Nephron progenitor cell (in vitro differentiated cells): Measurements from ENCODE around the gene FBP1.

Experiments
- DNase-seq: peaks from one replicate; pipeline ENCODE4 v3.0.0; 2021
- H3K27ac Mint-ChIP-seq: 2 replicates; pipeline ENCODE4 v1.8.0; 2021; ENCODE audit warnings: mild to moderate bottlenecking, moderate library complexity, mixed read lengths
- H3K27me3 Mint-ChIP-seq: 2 replicates; pipeline ENCODE4 v1.8.0; 2021; ENCODE audit warnings: mild to moderate bottlenecking, low read depth, mixed read lengths; ENCODE audit not compliant: poor library complexity
- H3K36me3 Mint-ChIP-seq: 2 replicates; pipeline ENCODE4 v1.8.0; 2021; ENCODE audit warnings: low read depth, mixed read lengths
- H3K4me1 Mint-ChIP-seq: 2 replicates; pipeline ENCODE4 v1.8.0; 2021; ENCODE audit warnings: mixed read lengths
- H3K4me3 Mint-ChIP-seq: 2 replicates; pipeline ENCODE4 v1.8.0; 2021; ENCODE audit warnings: mild to moderate bottlenecking, moderate library complexity, mixed read lengths
- H3K9me3 Mint-ChIP-seq: 2 replicates; pipeline ENCODE4 v1.8.0; 2021; ENCODE audit warnings: mild to moderate bottlenecking, moderate library complexity, mixed read lengths
- TF ChIP-seq, protein P1 (sequence below): fragments of 200-600 bp; sonication (generic); IDR thresholded peaks from 2 replicates; pipeline ENCODE4 v1.5.0; 2021; ENCODE audit warnings: antibody characterized with exemption

Gene FBP1

DNA sequence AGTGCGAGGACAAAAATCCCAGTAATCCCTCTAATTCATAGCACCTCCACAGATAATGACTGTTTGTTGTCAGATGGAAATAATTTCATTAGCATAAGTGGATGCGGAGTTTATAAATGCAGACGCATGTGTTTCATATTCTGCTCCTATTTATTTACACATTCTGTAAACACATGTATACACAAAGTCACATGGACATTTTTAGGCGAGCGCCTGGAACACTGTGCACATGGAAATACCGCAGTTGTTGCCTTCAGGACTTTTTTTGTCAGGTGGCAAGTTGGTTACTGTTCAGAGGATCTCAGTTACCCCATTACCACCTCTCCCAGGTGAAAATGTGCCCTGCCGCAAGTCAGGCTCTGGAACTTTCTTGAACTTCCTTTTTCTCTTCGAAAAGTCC is 40.3 kb upstream of the FBP1 start:
- TF ChIP-seq, protein P1, sequence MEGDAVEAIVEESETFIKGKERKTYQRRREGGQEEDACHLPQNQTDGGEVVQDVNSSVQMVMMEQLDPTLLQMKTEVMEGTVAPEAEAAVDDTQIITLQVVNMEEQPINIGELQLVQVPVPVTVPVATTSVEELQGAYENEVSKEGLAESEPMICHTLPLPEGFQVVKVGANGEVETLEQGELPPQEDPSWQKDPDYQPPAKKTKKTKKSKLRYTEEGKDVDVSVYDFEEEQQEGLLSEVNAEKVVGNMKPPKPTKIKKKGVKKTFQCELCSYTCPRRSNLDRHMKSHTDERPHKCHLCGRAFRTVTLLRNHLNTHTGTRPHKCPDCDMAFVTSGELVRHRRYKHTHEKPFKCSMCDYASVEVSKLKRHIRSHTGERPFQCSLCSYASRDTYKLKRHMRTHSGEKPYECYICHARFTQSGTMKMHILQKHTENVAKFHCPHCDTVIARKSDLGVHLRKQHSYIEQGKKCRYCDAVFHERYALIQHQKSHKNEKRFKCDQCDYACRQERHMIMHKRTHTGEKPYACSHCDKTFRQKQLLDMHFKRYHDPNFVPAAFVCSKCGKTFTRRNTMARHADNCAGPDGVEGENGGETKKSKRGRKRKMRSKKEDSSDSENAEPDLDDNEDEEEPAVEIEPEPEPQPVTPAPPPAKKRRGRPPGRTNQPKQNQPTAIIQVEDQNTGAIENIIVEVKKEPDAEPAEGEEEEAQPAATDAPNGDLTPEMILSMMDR = no peak
- Mint-ChIP-seq H3K36me3 (no peaks in the 10 kb centered on the region), H3K4me1 (peaks cover 6% of the 10 kb centered on the region), H3K27me3 (peaks cover 9% of the 10 kb centered on the region), H3K4me3 (no peak overlapping the region), H3K9me3 (no peaks in the 10 kb centered on the region), H3K27ac (no peak overlapping the region)
- no peak for DNase-seq

DNA sequence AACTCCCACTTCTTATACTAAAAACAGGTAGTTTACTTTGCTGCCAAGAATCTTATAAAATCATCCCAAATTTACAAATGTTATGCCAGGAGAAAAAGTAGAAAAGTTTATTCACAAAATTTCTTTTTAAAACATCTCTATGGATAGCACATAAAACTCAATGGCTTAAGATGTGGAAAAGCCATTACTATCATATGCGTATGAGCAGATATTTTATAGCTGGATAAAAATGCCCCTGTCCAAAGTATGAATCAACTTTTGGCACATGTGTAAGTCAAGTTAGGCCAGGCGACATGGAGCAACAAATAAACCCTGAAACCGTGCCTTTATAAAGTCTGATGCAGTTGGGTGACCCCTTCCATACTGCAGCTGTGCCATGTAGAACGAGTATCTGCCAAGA is 38.6 kb upstream of the FBP1 start:
- DNase-seq = no peak
- no peak overlapping the region for H3K27ac Mint-ChIP-seq
- peaks cover 6% of the 10 kb centered on the region for H3K4me1 Mint-ChIP-seq
- H3K27me3 Mint-ChIP-seq = peaks cover 6% of the 10 kb centered on the region
- no peaks in the 10 kb centered on the region for H3K9me3 Mint-ChIP-seq
- no peak overlapping the region for H3K4me3 Mint-ChIP-seq
- TF ChIP-seq, protein P1 = no peak
- H3K36me3 Mint-ChIP-seq = no peaks in the 10 kb centered on the region

DNA sequence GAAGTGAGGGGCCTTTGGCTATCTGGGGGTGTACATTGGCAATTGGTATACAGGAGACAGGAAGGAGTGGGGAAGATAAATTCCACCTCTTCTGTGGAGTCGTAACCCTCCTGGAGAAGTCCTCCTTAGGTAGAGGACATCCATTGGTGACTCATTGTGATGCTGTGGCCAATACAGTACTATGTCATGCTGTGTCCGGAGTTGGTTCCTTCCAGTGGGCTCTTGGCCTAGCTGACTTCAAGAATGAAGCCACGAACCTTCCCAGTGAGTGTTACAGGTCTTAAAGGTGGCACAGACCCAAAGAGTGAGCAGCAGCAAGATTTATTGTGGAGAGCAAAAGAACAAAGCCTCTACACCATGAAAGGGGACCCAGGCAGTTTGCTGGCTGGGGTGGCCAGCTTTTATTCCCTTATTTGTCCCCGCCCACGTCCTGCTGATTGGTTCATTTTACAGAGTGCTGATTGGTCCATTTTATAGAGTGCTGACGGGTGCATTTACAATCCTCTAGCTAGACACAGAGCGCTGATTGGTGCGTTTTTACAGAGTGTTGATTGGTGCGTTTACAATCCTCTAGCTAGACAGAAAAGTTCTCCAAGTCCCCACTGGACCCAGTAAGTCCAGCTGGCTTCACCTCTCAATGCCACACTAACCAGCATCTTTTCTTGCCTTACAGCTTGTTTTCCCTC is 37.3 kb upstream of the FBP1 start:
- Mint-ChIP-seq H3K27me3 (peaks cover 6% of the 10 kb centered on the region), H3K9me3 (no peaks in the 10 kb centered on the region), H3K27ac (no peak overlapping the region), H3K36me3 (no peaks in the 10 kb centered on the region), H3K4me3 (no peak overlapping the region), H3K4me1 (peaks cover 5% of the 10 kb centered on the region)
- TF ChIP-seq, protein P1 = no peak
- no peak for DNase-seq

DNA sequence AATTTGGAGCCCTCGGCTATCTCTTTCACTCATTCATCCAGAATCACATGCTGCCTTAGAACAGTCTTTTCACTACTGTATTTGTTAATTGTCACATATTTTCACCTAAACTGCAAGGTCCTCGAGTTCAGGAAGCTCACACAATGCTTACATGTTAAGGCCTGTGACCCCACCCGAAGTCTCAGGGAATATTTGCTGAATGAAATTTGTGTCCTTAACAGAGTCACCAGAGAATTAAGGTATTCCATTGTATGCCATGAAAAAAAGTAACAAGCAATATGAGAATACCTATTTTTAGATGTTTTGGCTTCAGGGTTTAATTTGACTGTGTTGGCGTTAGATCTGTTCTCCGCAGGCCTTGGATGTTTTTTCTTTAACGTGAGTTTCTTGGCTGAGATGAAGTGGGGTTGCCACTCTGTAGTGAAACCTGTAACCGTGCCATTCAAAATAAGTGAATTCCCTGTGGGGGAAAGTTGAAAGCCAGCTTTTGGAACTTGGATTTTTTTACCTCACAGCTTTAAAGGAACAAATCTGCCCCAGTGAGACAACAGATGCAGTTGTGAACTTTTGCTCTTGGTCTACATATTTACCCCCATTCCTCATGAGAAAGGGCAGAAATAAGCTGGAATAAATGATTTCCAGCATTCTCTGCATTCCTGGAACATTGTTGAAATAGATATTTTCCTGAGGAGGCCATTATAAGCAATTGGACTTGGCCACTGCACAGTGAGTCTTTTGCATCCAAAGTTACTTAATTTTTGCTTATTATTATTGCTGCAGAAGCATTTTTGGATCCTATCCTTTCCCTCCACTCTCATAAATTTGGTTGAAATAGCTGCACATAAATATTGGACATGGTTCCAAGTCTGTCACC is 35.9 kb upstream of the FBP1 start:
- H3K4me3 Mint-ChIP-seq = no peak overlapping the region
- H3K27me3 Mint-ChIP-seq = peaks cover 6% of the 10 kb centered on the region
- DNase-seq = no peak
- no peaks in the 10 kb centered on the region for H3K9me3 Mint-ChIP-seq
- H3K4me1 Mint-ChIP-seq = no peaks in the 10 kb centered on the region
- TF ChIP-seq, protein P1 = no peak
- H3K36me3 Mint-ChIP-seq = no peaks in the 10 kb centered on the region
- peak overlapping the region; percentile 21 for H3K27ac Mint-ChIP-seq

- TF ChIP-seq, protein P1 = no peak
- DNase-seq = no peak
- no peak overlapping the region for H3K27ac Mint-ChIP-seq
- H3K9me3 Mint-ChIP-seq = peaks cover 3% of the 10 kb centered on the region
- H3K36me3 Mint-ChIP-seq = no peaks in the 10 kb centered on the region
- H3K27me3 Mint-ChIP-seq = peaks cover 10% of the 10 kb centered on the region
- peaks cover 6% of the 10 kb centered on the region for H3K4me1 Mint-ChIP-seq
- no peak overlapping the region for H3K4me3 Mint-ChIP-seq
Observed at GRCh38 chr9:94672811-94673487, 33.6 kb upstream of the FBP1 start.
